Endothelial cell of umbilical vein (primary cell): ENCODE data around the gene LILRA6. TPM values are rescaled to one million over a fixed set of nuclear protein-coding genes. Genes with fewer than 3 reads are reported as not detected.

Source experiments
- BruUV-seq: library from RNA; stranded (reverse); fragments of 400-500 nt; replicated peaks from 2 replicates; lab custom pipeline; 2021; lab: Mats Ljungman, UMichigan
- CTCF ChIA-PET: fragments of 300-600, 350-600 bp; sonication (Branson Sonifier 250); formaldehyde crosslinking; loops from one replicate; lab custom pipeline; 2021; ENCODE audit warnings: antibody characterized with exemption, inconsistent platforms; lab: Charles Lee
- POLR2A ChIA-PET: fragments of 300-600, 350-600 bp; sonication (Branson Sonifier 250); formaldehyde crosslinking; loops from one replicate; lab custom pipeline; 2021; ENCODE audit warnings: antibody characterized with exemption, inconsistent platforms; lab: Charles Lee
- DNase-seq: peaks from one replicate; pipeline ENCODE4 v3.0.0-alpha.2; 2011; ENCODE audit warnings: low read depth, low spot score
- FAIRE-seq: peaks from 2 replicates; lab custom pipeline; 2011; peaks lifted over from hg19 to GRCh38; lab: Jason Lieb, UNC
- H2AFZ ChIP-seq: 2 replicates; pipeline ENCODE4 v1.6.0; 2012; ENCODE audit warnings: low read depth, low read length, control low read depth, inconsistent platforms
- H3K27ac ChIP-seq: 2 replicates; pipeline ENCODE4 v1.5.1; 2011; ENCODE audit warnings: low read depth, mild to moderate bottlenecking, control low read depth, low read length, moderate library complexity; ENCODE audit not compliant: insufficient read depth
- H3K27me3 ChIP-seq, 2 experiments: 2 replicates each; pipeline versions ENCODE4 v1.6.0 to v1.6.1; 2011; ENCODE audit warnings: low read length in 2 of 2, mixed read lengths in 1 of 2; ENCODE audit not compliant: control insufficient read depth in 2 of 2, insufficient read depth in 2 of 2
- H3K36me3 ChIP-seq, 2 experiments: 2 replicates in 1 of 2; 3 replicates in 1 of 2; pipeline ENCODE4 v1.5.1; 2011; ENCODE audit warnings: low read length in 2 of 2, mild to moderate bottlenecking in 1 of 2, moderate library complexity in 1 of 2; ENCODE audit not compliant: control insufficient read depth in 2 of 2, insufficient read depth in 2 of 2; ENCODE audit errors: extremely low read depth in 1 of 2
- H3K4me1 ChIP-seq: 3 replicates; pipeline ENCODE4 v1.5.1; 2011; ENCODE audit warnings: mild to moderate bottlenecking, low read length; ENCODE audit not compliant: control insufficient read depth, insufficient read depth; ENCODE audit errors: extremely low read depth
- H3K4me2 ChIP-seq: 2 replicates; pipeline ENCODE4 v1.6.1; 2011; ENCODE audit warnings: low read length, control low read depth, mixed read lengths; ENCODE audit not compliant: insufficient read depth
- H3K4me3 ChIP-seq, 3 experiments: fragments of 200-600 bp in 1 of 3; sonication (generic), shearing (Covaris generic) in 1 of 3; replicated peaks in 1 of 3; 2 replicates each; pipeline ENCODE4 v1.5.1; 2011 to 2016; ENCODE audit warnings: control low read depth in 3 of 3, low read length in 3 of 3, mild to moderate bottlenecking in 2 of 3, inconsistent platforms in 1 of 3, low read depth in 1 of 3, moderate library complexity in 1 of 3; ENCODE audit not compliant: insufficient read depth in 1 of 3
- H3K79me2 ChIP-seq: 2 replicates; pipeline ENCODE4 v1.6.0; 2012; ENCODE audit warnings: low read length, inconsistent platforms; ENCODE audit not compliant: control insufficient read depth, insufficient read depth
- H3K9ac ChIP-seq: replicated peaks from 2 replicates; pipeline ENCODE3; 2011; ENCODE audit warnings: low read length, control low read depth; ENCODE audit not compliant: insufficient read depth; ENCODE audit errors: extremely low read depth
- H3K9me1 ChIP-seq: replicated peaks from 3 replicates; pipeline ENCODE4 v1.6.0; 2011; ENCODE audit warnings: mild to moderate bottlenecking, low read length; ENCODE audit not compliant: control insufficient read depth, insufficient read depth; ENCODE audit errors: extremely low read depth
- H3K9me3 ChIP-seq: replicated peaks from 2 replicates; pipeline ENCODE4 v1.5.1; 2012; ENCODE audit warnings: low read length, inconsistent platforms; ENCODE audit not compliant: control insufficient read depth, insufficient read depth
- H4K20me1 ChIP-seq: replicated peaks from 2 replicates; pipeline ENCODE3; 2011; ENCODE audit warnings: mild to moderate bottlenecking, low read length; ENCODE audit not compliant: control insufficient read depth, insufficient read depth; ENCODE audit errors: extremely low read depth
- EZH2 ChIP-seq: IDR thresholded peaks from 2 replicates; pipeline ENCODE4 v1.6.1; 2012; ENCODE audit warnings: borderline replicate concordance, low read depth, mild to moderate bottlenecking, moderate library complexity, low read length, inconsistent platforms; ENCODE audit not compliant: severe bottlenecking
- FOS ChIP-seq: IDR thresholded peaks from 2 replicates; pipeline ENCODE4 v1.6.1; 2011; ENCODE audit warnings: mild to moderate bottlenecking, low read length, moderate library complexity, borderline replicate concordance; ENCODE audit not compliant: insufficient read depth
- GATA2 ChIP-seq: IDR thresholded peaks from 2 replicates; pipeline ENCODE4 v1.7.0; 2011; ENCODE audit warnings: low read depth, mild to moderate bottlenecking, moderate library complexity, mixed read lengths, low read length; ENCODE audit not compliant: insufficient read length, insufficient read depth
- JUN ChIP-seq: IDR thresholded peaks from 2 replicates; pipeline ENCODE4 v1.6.1; 2011; ENCODE audit warnings: borderline replicate concordance, low read depth; ENCODE audit not compliant: insufficient read length, insufficient read depth
- MAX ChIP-seq: IDR thresholded peaks from 2 replicates; pipeline ENCODE4 v1.6.1; 2011; ENCODE audit not compliant: insufficient read depth, insufficient read length
- MYC ChIP-seq: IDR thresholded peaks from one replicate; pipeline ENCODE4 v1.6.1; 2011; ENCODE audit warnings: mild to moderate bottlenecking, low read depth, low read length
- POLR2A ChIP-seq: IDR thresholded peaks from 2 replicates; pipeline ENCODE4 v1.6.1; 2012; ENCODE audit warnings: low read depth, mild to moderate bottlenecking, control low read depth, low read length
- POLR2AphosphoS5 ChIP-seq: IDR thresholded peaks from 2 replicates; pipeline ENCODE4 v1.6.1; 2012; ENCODE audit warnings: low read depth, mild to moderate bottlenecking, control low read depth, low read length, moderate library complexity; ENCODE audit not compliant: insufficient read depth
- dilution Hi-C: fragments of 300-500 bp; cut with MboI; formaldehyde crosslinking; loops from one replicate; pipeline ENCODE4 v1.15.0; 2019; ENCODE audit warnings: low sequenced_read_pairs; ENCODE audit not compliant: extremely low pct_ligation_motif_present
- intact Hi-C: fragments of 100-400 bp; cut with micrococcal nuclease; formaldehyde crosslinking; loops from one replicate; pipeline ENCODE4 v1.10.0; 2022
- polyA plus RNA-seq, 4 experiments: library from polyadenylated mRNA; depleted of rRNA in 3 of 4; stranded (reverse) in 3 of 4; unstranded in 1 of 4; fragments of >200 nt; gene quantifications; 2 replicates each; pipeline versions ENCODE4 v1.2.1 to v1.2.3, GENCODE V29; 2011 to 2012; ENCODE audit warnings: missing spikeins in 1 of 4
- total RNA-seq: library from RNA; stranded (reverse); gene quantifications from 2 replicates; pipeline ENCODE4 v1.2.3, GENCODE V29; 2021
- TF ChIP-seq, protein P1 (sequence below), 2 donors: IDR thresholded peaks; 1 replicate in 1 of 2; 2 replicates in 1 of 2; pipeline ENCODE4 v1.5.1; 2011; ENCODE audit warnings: low read length in 2 of 2, mild to moderate bottlenecking in 2 of 2, moderate library complexity in 2 of 2, control low read depth in 1 of 2, inconsistent platforms in 1 of 2, low read depth in 1 of 2; ENCODE audit not compliant: insufficient read depth in 1 of 2; ENCODE audit errors: extremely low read depth in 1 of 2

Gene LILRA6
- total and polyA plus RNA-seq, 2 donors (not counting 3 experiments of a cell fraction or from before 2014, with no cell fraction given) = not detected

- no peak overlapping the region for H3K4me3 ChIP-seq
- intact Hi-C loops = no loop called here
- no peak overlapping the region for H3K9ac ChIP-seq
- ChIA-PET POLR2A (no interaction called here), CTCF (no interaction called here)
- DNase-seq (no peak), FAIRE-seq (no peak)
- H4K20me1 ChIP-seq = no peaks in the 10 kb centered on the region
- H3K79me2 ChIP-seq = no peaks in the 10 kb centered on the region
- H3K9me1 ChIP-seq = no peaks in the 10 kb centered on the region
- no peaks in the 10 kb centered on the region for H3K4me1 ChIP-seq
- no peak overlapping the region for H3K4me2 ChIP-seq
- peaks cover 0 to 3% of the 10 kb centered on the region in 2 experiments for H3K27me3 ChIP-seq
- no peaks in the 10 kb centered on the region for H3K9me3 ChIP-seq
- no peaks in the 10 kb centered on the region for H3K36me3 ChIP-seq
- H3K27ac ChIP-seq = no peak overlapping the region
- TF ChIP-seq GATA2 = no peak
- no peak for TF ChIP-seq FOS
- TF ChIP-seq EZH2 = no peak
- TF ChIP-seq MYC = no peak
- TF ChIP-seq, protein P1, sequence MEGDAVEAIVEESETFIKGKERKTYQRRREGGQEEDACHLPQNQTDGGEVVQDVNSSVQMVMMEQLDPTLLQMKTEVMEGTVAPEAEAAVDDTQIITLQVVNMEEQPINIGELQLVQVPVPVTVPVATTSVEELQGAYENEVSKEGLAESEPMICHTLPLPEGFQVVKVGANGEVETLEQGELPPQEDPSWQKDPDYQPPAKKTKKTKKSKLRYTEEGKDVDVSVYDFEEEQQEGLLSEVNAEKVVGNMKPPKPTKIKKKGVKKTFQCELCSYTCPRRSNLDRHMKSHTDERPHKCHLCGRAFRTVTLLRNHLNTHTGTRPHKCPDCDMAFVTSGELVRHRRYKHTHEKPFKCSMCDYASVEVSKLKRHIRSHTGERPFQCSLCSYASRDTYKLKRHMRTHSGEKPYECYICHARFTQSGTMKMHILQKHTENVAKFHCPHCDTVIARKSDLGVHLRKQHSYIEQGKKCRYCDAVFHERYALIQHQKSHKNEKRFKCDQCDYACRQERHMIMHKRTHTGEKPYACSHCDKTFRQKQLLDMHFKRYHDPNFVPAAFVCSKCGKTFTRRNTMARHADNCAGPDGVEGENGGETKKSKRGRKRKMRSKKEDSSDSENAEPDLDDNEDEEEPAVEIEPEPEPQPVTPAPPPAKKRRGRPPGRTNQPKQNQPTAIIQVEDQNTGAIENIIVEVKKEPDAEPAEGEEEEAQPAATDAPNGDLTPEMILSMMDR (IDR thresholded peaks at IDR 0.05; ENCODE audit: extremely low read depth in 1 of 2, insufficient read depth in 1 of 2, low read depth in 1 of 2, low read length in 2 of 2) = no peak
- no peak for TF ChIP-seq MAX
- no peak for TF ChIP-seq JUN
- no peak for TF ChIP-seq POLR2AphosphoS5
- TF ChIP-seq POLR2A = no peak
- dilution Hi-C loops = no loop called here
- no TSS peak for BruUV-seq
- H2AFZ ChIP-seq = no peak overlapping the region
Observed at GRCh38 chr19:54262470-54262869, 19.9 kb upstream of the LILRA6 start.
